Hepatocyte (in vitro differentiated cells): Measurements from ENCODE around the gene GOLGA6L9. TPM values are rescaled to one million over a fixed set of nuclear protein-coding genes. Genes with fewer than 3 reads are reported as not detected.

ENCODE experiments used
- polyA plus RNA-seq: library from polyadenylated mRNA; unstranded; fragments of >200 nt; fragmentation: Nextera tagmentation; extraction: Ambion mirVana; gene quantifications from 2 replicates; pipeline ENCODE4 v1.2.1, GENCODE V29; 2016
- small RNA-seq: library from RNA; depleted of rRNA; stranded (forward); fragments of <200 nt; gene quantifications from one replicate; pipeline ENCODE3, GENCODE V24; 2014
- total RNA-seq: library from RNA; depleted of rRNA; stranded (reverse); fragments of >200 nt; gene quantifications from 2 replicates; pipeline ENCODE4 v1.2.3, GENCODE V29; 2014

GOLGA6L9 gene
- total and polyA plus RNA-seq, 2 experiments from 2014 or later, result 1.0 to 3.3 TPM

Small RNA genes lying within 50 kb of the gene (small RNA-seq; reads per million reads assigned to genes)
- gene AC245033.3, result not detected

Other genes starting within 250 kb of the GOLGA6L9 start
- 17.5 and 19.0 TPM in 2 replicates for gene EFL1, start 167.1 kb upstream of the GOLGA6L9 start, total RNA-seq
- gene EFL1, start 167.1 kb upstream of the GOLGA6L9 start, polyA plus RNA-seq, result 9.7 and 11.6 TPM in 2 replicates
- gene SAXO2, start 167.0 kb upstream of the GOLGA6L9 start, total RNA-seq, result 0.64 and 2.3 TPM in 2 replicates
- 1.5 and 2.0 TPM in 2 replicates for gene SAXO2, start 167.0 kb upstream of the GOLGA6L9 start, polyA plus RNA-seq
- 0.28 and 1.3 TPM in 2 replicates for gene GOLGA6L10, start 80.3 kb upstream of the GOLGA6L9 start, total RNA-seq
- 0.65 and 1.0 TPM in 2 replicates for gene GOLGA6L10, start 80.3 kb upstream of the GOLGA6L9 start, polyA plus RNA-seq
- 2,046 and 2,748 TPM in 2 replicates for gene RPS17, start 110.6 kb downstream of the GOLGA6L9 start, total RNA-seq
- gene RPS17, start 110.6 kb downstream of the GOLGA6L9 start, polyA plus RNA-seq, result 453 and 501 TPM in 2 replicates
- gene CPEB1, start 217.5 kb downstream of the GOLGA6L9 start, total RNA-seq, result 0.87 and 1.6 TPM in 2 replicates
- 1.2 and 1.9 TPM in 2 replicates for gene CPEB1, start 217.5 kb downstream of the GOLGA6L9 start, polyA plus RNA-seq